Endothelial cell of umbilical vein (primary cell): ENCODE measurements around the gene EML2.

ENCODE experiments used
- EZH2 ChIP-seq: IDR thresholded peaks from 2 replicates; pipeline ENCODE4 v1.6.1; 2012; ENCODE audit warnings: borderline replicate concordance, low read depth, mild to moderate bottlenecking, moderate library complexity, low read length, inconsistent platforms; ENCODE audit not compliant: severe bottlenecking
- FOS ChIP-seq: IDR thresholded peaks from 2 replicates; pipeline ENCODE4 v1.6.1; 2011; ENCODE audit warnings: mild to moderate bottlenecking, low read length, moderate library complexity, borderline replicate concordance; ENCODE audit not compliant: insufficient read depth
- GATA2 ChIP-seq: IDR thresholded peaks from 2 replicates; pipeline ENCODE4 v1.7.0; 2011; ENCODE audit warnings: low read depth, mild to moderate bottlenecking, moderate library complexity, mixed read lengths, low read length; ENCODE audit not compliant: insufficient read length, insufficient read depth
- JUN ChIP-seq: IDR thresholded peaks from 2 replicates; pipeline ENCODE4 v1.6.1; 2011; ENCODE audit warnings: borderline replicate concordance, low read depth; ENCODE audit not compliant: insufficient read length, insufficient read depth
- MYC ChIP-seq: IDR thresholded peaks from one replicate; pipeline ENCODE4 v1.6.1; 2011; ENCODE audit warnings: mild to moderate bottlenecking, low read depth, low read length
- POLR2A ChIP-seq: IDR thresholded peaks from 2 replicates; pipeline ENCODE4 v1.6.1; 2012; ENCODE audit warnings: low read depth, mild to moderate bottlenecking, control low read depth, low read length
- POLR2AphosphoS5 ChIP-seq: IDR thresholded peaks from 2 replicates; pipeline ENCODE4 v1.6.1; 2012; ENCODE audit warnings: low read depth, mild to moderate bottlenecking, control low read depth, low read length, moderate library complexity; ENCODE audit not compliant: insufficient read depth
- TF ChIP-seq, protein P1 (sequence below), 2 donors: IDR thresholded peaks; 1 replicate in 1 of 2; 2 replicates in 1 of 2; pipeline ENCODE4 v1.5.1; 2011; ENCODE audit warnings: low read length in 2 of 2, mild to moderate bottlenecking in 2 of 2, moderate library complexity in 2 of 2, control low read depth in 1 of 2, inconsistent platforms in 1 of 2, low read depth in 1 of 2; ENCODE audit not compliant: insufficient read depth in 1 of 2; ENCODE audit errors: extremely low read depth in 1 of 2
- TF ChIP-seq, protein P2 (sequence below): IDR thresholded peaks from 2 replicates; pipeline ENCODE4 v1.6.1; 2011; ENCODE audit not compliant: insufficient read depth, insufficient read length

DNA sequence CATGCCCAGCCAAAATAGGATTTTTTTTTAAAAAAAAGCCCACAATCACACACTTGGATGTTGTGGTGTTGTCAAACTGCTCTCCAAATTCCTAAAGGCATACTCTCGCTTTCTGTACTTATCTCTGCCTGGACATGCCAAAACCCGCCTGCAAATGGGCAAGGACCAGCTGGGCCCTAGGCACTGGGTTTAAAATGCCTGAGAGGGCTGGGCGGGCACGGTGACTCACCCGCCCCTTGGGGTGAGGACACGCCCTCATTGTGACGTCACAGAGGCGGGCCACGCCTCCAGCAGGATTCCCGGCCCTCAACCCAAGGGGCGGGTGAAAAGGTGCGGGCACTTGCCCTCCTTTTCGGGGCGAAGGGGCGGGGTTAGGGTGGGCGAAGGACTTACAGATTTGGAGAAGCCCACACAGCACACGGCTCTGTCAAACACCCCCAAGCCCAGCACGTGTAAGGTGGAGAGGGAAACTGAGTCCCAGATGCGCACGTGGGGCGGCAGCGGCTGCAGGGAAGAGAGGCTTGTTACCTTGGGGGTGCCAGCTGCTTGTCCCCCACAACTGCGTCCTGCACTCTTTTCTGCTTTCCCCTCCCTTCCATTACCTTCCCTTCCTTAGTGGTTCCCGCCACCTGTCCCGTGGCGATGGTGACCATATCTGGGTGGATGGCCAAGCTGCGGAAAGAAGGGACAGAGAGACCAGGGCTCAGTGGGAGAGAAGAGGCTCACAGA is 6.6 kb downstream of the EML2 start:
- TF ChIP-seq, protein P1, sequence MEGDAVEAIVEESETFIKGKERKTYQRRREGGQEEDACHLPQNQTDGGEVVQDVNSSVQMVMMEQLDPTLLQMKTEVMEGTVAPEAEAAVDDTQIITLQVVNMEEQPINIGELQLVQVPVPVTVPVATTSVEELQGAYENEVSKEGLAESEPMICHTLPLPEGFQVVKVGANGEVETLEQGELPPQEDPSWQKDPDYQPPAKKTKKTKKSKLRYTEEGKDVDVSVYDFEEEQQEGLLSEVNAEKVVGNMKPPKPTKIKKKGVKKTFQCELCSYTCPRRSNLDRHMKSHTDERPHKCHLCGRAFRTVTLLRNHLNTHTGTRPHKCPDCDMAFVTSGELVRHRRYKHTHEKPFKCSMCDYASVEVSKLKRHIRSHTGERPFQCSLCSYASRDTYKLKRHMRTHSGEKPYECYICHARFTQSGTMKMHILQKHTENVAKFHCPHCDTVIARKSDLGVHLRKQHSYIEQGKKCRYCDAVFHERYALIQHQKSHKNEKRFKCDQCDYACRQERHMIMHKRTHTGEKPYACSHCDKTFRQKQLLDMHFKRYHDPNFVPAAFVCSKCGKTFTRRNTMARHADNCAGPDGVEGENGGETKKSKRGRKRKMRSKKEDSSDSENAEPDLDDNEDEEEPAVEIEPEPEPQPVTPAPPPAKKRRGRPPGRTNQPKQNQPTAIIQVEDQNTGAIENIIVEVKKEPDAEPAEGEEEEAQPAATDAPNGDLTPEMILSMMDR (IDR thresholded peaks at IDR 0.05; ENCODE audit: extremely low read depth in 1 of 2, insufficient read depth in 1 of 2, low read depth in 1 of 2, low read length in 2 of 2): no peak
- no peak for TF ChIP-seq POLR2A
- no peak for TF ChIP-seq MYC
- TF ChIP-seq EZH2: no peak
- TF ChIP-seq POLR2AphosphoS5: peak; percentile 16
- TF ChIP-seq JUN: peak; percentile 73
- TF ChIP-seq, protein P2, sequence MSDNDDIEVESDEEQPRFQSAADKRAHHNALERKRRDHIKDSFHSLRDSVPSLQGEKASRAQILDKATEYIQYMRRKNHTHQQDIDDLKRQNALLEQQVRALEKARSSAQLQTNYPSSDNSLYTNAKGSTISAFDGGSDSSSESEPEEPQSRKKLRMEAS: no peak
- TF ChIP-seq GATA2: no peak
- peak; percentile 78 for TF ChIP-seq FOS
